HL-60 (cell line): ENCODE measurements around the gene ACOX3.

Experiments
- POLR2AphosphoS5 ChIP-seq: IDR thresholded peaks from 2 replicates; pipeline ENCODE4 v1.6.1; 2012; ENCODE audit warnings: low read depth
- SPI1 ChIP-seq: IDR thresholded peaks from 2 replicates; pipeline ENCODE4 v1.6.1; 2012; ENCODE audit warnings: low read depth, mild to moderate bottlenecking, borderline replicate concordance
- TF ChIP-seq, protein P1 (sequence below): IDR thresholded peaks from one replicate; pipeline ENCODE4 v1.5.1; 2011; ENCODE audit warnings: low read length, control low read depth, inconsistent platforms; ENCODE audit not compliant: insufficient read depth

DNA sequence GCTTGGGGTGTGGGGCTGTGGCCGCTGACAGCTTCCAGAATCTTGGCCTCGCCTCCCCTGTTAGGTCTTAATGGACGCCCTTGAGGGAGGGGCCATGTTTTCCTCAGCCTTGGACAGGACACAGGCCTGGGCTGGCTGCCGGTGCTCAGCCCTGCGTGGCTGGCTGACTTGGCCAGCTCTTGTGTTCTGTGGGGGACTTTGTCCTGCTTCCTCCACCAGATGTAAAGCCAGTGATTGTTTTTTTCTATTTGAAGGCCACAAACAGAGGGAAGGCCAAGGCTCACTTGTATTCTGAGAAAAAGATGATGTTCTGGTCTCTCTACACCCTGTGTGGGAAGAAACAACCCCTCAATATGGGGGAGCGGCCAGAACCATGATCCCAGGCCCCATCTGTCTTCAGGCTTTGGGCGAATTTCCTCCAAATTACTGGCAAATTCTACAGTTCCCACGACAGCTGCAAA lies 99.7 kb downstream of the ACOX3 start:
- no peak for TF ChIP-seq POLR2AphosphoS5
- TF ChIP-seq, protein P1, sequence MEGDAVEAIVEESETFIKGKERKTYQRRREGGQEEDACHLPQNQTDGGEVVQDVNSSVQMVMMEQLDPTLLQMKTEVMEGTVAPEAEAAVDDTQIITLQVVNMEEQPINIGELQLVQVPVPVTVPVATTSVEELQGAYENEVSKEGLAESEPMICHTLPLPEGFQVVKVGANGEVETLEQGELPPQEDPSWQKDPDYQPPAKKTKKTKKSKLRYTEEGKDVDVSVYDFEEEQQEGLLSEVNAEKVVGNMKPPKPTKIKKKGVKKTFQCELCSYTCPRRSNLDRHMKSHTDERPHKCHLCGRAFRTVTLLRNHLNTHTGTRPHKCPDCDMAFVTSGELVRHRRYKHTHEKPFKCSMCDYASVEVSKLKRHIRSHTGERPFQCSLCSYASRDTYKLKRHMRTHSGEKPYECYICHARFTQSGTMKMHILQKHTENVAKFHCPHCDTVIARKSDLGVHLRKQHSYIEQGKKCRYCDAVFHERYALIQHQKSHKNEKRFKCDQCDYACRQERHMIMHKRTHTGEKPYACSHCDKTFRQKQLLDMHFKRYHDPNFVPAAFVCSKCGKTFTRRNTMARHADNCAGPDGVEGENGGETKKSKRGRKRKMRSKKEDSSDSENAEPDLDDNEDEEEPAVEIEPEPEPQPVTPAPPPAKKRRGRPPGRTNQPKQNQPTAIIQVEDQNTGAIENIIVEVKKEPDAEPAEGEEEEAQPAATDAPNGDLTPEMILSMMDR: no peak
- TF ChIP-seq SPI1: no peak
